Iris pigment epithelial cell (primary cell): ENCODE data around the gene MATN1.
A peak's percentile ranks its signal among the peaks of the same experiment; 100 is the strongest.

ENCODE experiments used
- DNase-seq: peaks from one replicate; pipeline ENCODE4 v3.0.0-alpha.2; 2011; ENCODE audit warnings: low read depth

Gene MATN1

DNA sequence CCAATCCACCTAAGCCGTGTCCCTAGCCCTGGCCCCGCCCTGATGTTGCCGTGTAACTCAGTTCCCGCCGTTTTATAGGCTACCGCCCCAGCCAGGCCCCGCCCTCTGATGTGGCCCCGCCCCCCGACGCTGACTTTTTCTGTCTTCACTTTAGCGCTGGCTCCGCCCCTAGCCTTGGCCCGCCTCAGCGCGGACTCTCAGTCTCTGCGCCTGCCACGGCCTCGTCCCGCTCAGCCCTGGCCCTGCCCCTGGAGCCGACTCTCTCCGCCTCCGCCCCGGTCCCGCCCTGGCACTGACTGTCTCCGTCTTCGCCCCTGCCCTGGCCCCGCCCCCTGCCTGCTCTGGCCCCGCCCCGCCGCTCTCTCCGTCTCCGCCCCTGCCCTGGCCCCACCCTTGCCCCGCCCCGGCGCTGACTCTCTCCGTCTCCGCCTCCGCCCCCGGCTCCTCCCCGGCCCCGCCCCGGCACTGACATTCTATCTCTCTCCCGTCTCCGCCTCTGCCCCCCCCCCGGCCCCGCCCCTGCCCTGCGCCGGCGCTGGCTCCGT lies 5.2 kb downstream of the MATN1 start:
- DNase-seq = peak; percentile 96

DNA sequence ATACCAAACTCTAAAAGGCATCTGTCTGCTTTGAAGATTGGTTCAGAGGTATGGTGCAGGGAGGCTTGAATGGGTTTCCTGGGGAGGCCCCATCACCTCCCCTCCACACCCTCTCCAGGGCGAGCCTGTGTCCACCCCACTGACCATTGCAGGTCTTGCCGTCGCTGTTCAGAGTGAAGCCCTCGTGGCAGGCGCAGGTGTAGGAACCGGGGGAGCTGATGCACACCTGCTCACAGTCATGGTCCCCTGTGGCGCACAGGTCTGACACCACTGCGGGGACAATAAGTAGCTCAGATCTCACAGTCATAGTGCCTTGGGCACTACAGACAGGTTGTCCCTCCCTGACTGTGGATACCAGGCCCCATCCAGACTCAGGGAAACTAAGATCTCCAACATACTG lies 6.7 kb downstream of the MATN1 start:
- DNase-seq = no peak

DNA sequence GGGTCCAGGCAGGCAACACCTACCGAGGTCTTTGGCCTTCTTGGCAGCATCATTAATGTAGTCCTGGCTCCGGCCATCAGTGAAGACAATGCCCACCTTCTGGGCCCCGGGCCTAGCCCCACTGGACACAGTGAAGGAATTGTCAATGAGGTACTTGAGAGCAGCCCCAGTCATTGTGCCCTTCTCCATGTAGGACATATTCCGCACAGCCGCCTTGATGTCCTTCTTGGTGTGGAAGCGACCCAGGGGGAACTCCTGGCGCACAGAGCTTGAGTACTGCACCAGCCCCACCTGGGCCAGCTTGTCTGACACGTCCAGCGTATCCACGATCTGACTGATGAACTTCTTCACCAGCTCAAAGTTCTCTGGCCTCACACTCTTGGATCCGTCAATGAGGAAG lies 7.5 kb downstream of the MATN1 start:
- no peak for DNase-seq

DNA sequence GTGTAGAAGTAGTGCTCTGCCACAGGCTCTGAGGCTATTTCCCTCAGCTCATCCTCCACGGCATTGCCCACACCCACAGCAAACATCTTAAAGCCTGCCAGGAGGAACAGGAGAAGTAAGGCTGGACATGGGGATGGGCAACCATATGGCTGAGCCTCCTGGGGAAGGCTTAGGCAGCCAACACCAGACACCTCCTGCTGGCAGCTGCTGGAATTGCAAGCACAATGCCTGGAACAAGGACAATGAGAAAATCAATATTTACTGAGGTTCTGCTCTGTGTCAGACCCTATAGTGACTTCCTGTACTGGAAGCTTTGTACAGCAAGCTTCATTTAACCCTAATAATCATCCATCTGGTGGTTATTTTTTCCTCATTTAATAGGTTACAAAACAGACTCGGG lies 8.2 kb downstream of the MATN1 start:
- no peak for DNase-seq

DNA sequence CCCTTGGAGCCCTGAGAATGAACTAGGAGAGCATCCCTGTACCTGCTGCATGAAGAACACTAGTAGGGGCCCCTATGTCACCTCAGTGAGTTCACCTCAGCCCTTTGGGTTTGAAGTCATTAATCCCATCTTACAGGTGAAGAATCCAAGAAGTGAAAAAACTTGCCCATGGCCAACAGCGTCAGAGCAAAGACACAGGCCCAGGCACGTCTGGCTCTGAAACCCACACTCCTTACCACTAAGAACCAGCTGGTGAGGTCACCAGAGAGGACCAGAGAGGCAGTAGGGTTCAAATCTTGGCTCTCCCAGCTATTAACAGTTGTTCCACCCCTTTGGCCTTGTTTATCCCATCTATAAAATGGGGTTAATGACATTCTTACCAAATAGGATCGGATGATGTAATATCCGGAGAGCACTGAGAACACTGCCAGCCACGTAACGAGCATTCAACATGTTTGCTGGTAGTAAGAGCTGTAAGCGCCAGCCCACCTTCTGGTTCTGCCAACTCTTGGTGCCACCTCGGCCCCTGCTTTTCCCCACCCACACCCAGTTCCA lies 8.8 kb downstream of the MATN1 start:
- DNase-seq = no peak

GRCh38 chr1:30714025-30714424 lies 9.4 kb downstream of the MATN1 start:
- DNase-seq = no peak

GRCh38 chr1:30713311-30713710 lies 10.1 kb downstream of the MATN1 start:
- peak; percentile 12 for DNase-seq

DNA sequence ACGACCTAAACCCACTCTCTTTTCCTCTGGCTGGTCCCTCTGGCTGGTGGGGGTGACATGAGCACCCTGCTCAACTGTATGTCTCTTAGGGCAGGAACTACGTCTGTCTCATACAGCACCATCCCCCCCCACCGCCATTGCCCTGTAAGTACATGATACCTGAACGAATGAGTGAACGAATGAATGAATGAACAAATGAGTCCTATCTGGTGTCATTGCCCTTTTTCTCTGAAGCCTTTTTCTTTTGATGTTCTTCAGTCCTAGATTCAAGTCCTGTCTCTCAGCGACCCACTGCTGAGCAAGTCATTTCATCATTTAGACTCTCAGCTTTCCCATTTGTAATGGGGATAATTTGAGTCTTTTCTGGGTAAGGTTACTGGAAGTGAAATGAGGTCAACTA lies 10.8 kb downstream of the MATN1 start:
- DNase-seq = no peak

DNA sequence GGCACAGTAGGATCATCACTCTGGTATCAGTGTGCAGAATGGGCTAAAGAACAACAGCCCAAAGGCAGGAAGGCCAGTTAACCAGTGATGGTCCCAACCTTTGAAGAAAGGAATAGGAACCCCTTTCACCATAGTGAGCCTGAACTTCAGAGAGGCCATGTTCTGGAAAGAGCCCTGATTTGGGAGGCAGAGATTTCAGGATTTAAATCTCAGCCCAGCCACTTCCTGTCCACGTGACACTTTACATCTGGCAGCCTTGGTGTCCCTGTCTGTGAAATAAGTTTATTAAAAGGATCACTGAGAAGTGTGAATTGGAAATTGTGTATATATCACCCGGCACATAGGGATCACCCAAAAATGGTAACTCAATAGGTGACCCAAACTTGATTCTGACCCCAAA lies 13.0 kb downstream of the MATN1 start:
- DNase-seq = no peak

DNA sequence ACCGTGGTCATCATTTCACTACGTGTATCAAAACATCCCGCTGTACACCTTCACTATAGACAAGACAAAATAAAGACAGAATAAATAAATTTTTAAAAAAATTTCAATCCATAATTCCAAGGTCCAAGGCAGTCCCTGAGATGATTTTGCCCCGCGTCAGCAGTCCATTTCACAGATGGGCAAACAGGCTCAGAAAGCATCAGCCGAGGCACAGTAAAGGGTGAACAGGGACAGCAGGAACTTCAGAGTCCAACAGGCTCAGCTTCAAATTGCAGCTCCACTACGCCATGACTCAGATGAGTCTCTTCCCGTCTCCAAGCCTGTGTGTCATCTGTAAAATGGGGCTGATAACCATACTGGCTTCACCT lies 15.0 kb downstream of the MATN1 start:
- no peak for DNase-seq

GRCh38 chr1:30707412-30708360 lies 15.7 kb downstream of the MATN1 start:
- DNase-seq = peak; percentile 52

DNA sequence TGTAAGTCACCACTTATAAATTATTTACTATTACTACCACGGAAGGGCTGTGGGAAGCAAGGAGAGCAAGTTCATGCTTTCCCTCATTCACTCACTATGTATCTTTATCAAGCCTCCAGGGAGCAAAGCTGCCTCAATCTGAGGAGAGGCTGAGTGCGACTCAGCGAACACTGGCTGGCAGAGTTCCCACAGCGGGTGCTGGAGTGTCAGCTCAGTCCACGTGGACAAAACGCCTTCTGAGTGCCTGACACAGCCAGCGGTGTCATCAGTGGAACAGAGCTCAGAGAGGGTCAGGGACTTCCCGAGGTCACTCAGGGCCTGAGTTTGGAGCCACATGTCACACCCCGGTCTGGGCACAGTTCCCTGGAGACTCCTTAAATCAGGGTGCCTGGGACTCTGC lies 16.9 kb downstream of the MATN1 start:
- peak; percentile 39 for DNase-seq

DNA sequence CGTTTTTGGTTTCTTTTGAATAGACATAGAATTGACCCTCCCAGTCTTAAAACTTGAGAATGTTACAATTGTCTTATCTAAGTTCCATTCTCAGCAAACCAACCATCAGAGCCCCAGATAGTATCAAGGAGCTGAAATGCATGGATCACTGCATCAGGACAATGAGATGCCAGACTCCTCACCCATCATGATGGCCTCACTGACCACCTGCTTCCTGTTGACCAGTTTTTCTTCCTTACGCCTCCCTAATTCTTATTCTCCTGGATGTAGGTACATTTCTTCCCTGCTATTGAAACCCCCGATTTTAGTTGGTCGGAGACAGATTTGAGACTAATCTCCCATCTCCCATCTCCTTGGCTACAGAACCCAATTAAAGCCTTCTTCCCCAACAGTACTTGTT lies 17.7 kb downstream of the MATN1 start:
- DNase-seq = no peak

DNA sequence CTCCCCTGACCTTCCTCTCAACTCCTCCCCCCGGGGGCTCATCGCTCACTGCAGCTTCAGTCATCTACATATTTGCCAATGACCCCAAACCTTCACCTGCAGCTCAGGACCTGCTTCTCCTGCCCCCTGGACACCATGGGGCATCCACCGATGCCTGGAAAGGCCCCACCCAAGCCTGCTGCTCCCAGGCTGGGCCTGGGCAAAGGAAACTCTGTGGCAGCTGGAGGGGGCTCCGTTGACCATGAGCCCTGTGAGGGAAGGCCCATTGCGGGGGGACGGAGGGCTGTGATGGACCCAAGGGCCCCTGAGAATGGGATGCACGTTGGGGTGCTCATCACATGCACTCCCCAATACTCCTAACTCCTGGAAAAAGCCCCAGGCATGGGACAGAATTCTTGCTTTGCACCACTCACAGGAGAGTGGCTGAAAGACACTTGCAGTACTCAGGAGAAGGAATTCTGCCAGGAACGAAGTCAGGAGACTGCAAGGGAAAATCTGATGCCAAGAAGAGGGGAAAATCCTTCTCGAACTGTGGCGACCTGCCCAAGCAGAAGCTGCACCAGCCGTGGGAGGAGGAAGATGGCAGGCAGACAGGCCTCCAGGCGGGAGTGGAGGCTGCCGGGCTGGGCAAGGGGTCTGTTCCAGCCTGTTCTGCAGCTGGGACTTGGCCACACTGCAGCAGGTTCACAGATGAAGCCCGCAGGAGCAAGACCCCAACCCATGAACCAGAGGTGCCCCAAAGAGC lies 18.4 kb downstream of the MATN1 start:
- DNase-seq = no peak

DNA sequence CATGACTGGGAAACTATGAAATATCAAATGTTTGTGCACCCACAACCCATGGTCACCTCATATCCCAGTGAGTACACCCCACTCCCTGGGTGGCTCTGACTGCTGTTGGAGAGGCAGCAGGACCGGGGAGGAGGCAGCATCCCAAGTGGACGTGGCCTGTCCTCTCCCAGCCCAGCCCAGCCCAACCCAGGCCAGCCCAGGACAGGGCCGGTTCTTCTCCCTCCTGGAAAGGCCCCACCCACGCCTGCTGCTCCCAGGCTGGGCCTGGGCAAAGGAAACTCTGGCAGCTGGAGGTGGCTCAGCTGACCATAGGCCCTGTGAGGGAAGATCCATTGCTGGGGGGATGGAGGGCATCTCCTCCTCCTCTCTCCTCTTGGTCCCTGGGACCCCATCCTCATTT lies 19.1 kb downstream of the MATN1 start:
- DNase-seq = no peak

DNA sequence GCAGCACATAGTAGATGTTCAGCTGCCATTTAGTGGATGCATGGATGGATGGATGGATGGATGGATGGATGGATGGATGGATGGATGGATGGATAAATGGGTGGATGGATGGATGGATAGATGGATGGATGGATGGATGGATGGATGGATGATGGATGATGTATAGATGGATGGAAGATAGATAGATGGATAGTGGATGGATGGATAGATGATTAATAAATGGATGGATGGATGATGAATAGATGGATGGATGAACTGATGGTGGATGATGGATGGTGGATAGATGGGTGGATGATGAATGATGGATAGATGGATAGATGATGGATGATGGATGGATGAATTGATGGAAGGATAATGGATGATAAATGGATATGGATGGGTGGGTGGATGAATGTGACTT lies 20.6 kb downstream of the MATN1 start:
- DNase-seq = no peak

- DNase-seq = no peak
These were observed 22.1 kb downstream of the MATN1 start for GRCh38 chr1:30701258-30701633.

DNA sequence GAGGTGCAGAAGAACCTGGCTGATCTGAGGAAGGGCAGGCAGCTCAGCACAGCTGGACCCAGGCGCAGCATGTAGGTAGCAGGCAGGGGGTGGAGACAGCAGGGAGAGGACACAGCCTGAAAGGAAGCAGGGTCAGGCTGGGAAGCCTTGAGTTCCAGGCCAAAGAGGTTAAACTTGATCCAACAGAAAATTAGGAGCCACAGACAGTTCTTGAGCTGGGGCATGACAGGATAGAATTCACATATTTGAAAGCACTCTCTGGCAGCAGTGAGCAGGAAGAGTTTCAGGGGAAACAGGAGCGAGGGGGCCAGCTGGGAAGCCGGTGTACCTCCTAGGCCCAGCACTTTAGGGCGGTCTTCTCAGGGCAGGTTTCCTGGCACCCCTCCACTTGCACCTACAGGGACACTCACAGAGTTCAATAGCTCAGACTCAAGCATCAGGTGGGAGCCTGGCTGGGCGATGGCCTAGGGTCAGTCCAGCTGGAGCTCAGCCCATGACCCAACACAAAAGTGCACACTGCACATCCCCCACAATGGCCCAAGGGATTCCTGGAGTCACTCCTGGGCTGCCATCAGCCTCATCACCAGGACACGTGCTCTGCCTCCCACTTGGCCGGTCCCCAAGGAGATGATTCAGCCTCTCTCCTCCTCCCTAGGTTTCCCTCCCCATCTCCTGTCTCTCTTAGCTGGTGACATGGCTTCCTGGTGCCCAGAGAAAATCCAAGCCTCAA lies 22.7 kb downstream of the MATN1 start:
- peak; percentile 75 for DNase-seq

- DNase-seq = no peak
These were observed 23.6 kb downstream of the MATN1 start for GRCh38 chr1:30699762-30700161.

GRCh38 chr1:30698401-30698981 lies 24.9 kb downstream of the MATN1 start:
- DNase-seq = no peak

- DNase-seq = peak; percentile 37
These were observed 25.6 kb downstream of the MATN1 start for GRCh38 chr1:30697571-30698376.
